Colonic mucosa (tissue), 4 donors: ENCODE measurements around the gene BRD3. TPM values are rescaled to one million over a fixed set of nuclear protein-coding genes. Genes with fewer than 3 reads are reported as not detected.

ENCODE experiments used
- DNase-seq: peaks from one replicate; pipeline ENCODE4 v3.0.0-alpha.2; 2020
- H3K27ac ChIP-seq: fragments of 200-600 bp; one replicate; pipeline ENCODE4 v1.8.0; 2021
- H3K27me3 ChIP-seq: fragments of 200-600 bp; one replicate; pipeline ENCODE4 v1.8.0; 2021
- H3K36me3 ChIP-seq: fragments of 200-600 bp; one replicate; pipeline ENCODE4 v1.8.0; 2021
- H3K4me1 ChIP-seq: fragments of 200-600 bp; one replicate; pipeline ENCODE4 v1.8.0; 2021; ENCODE audit warnings: mild to moderate bottlenecking
- H3K4me3 ChIP-seq: fragments of 200-600 bp; one replicate; pipeline ENCODE4 v1.8.0; 2021
- H3K9ac ChIP-seq, 2 donors: one replicate each; pipeline ENCODE4 v1.7.0; 2013; ENCODE audit warnings: control low read depth in 2 of 2, low read depth in 2 of 2, low read length in 2 of 2
- H3K9me3 ChIP-seq: fragments of 200-600 bp; one replicate; pipeline ENCODE4 v1.8.0; 2021
- CTCF ChIP-seq: fragments of 200-600 bp; IDR thresholded peaks from one replicate; pipeline ENCODE4 v1.8.0; 2022; ENCODE audit warnings: antibody characterized with exemption, mild to moderate bottlenecking
- intact Hi-C: fragments of 100-400 bp; cut with DNase I; formaldehyde crosslinking; loops from one replicate; pipeline ENCODE4 v1.14.1; 2022
- total RNA-seq, 2 donors: library from RNA; stranded (reverse); fragmentation: NEBNext Ultra II Directional in 1 of 2; extraction: Animal tissue kit (Norgen Biotek cat#: 25700) in 1 of 2; gene quantifications; one replicate each; pipeline ENCODE4 v1.2.1, GENCODE V29; 2021
- donor health status: healthy.
- donor health status: DM: no; HTN: no; CAD: no.
- donor health status: DM: no; HTN: no; CAD: no.

The BRD3 gene
- total RNA-seq, 2 donors from 2014 or later = 26.8 to 50.9 TPM

- no peaks in the 10 kb centered on the region for H3K27me3 ChIP-seq
- H3K4me1 ChIP-seq = peaks cover 15% of the 10 kb centered on the region
- H3K9me3 ChIP-seq = no peaks in the 10 kb centered on the region
- H3K27ac ChIP-seq = no peak overlapping the region
- intact Hi-C loops = no loop called here
- no peak for DNase-seq
- H3K36me3 ChIP-seq = peaks cover 10% of the 10 kb centered on the region
- no peak overlapping the region for H3K4me3 ChIP-seq
- no peak overlapping the region for H3K9ac ChIP-seq
- no peak for TF ChIP-seq CTCF
Observed at GRCh38 chr9:134052491-134052890, 15.3 kb downstream of the BRD3 start.

- Histone ChIP-seq H3K4me1 (peaks cover 10% of the 10 kb centered on the region), H3K9ac (no peak overlapping the region), H3K27ac (no peak overlapping the region), H3K36me3 (peaks cover 10% of the 10 kb centered on the region), H3K4me3 (no peak overlapping the region), H3K9me3 (no peaks in the 10 kb centered on the region), H3K27me3 (no peaks in the 10 kb centered on the region)
- no peak for TF ChIP-seq CTCF
- DNase-seq = no peak
- intact Hi-C loops = no loop called here
Observed at GRCh38 chr9:134051319-134051718, 16.5 kb downstream of the BRD3 start.

- Histone ChIP-seq H3K9ac (no peak overlapping the region), H3K27ac (no peak overlapping the region), H3K27me3 (no peaks in the 10 kb centered on the region), H3K36me3 (peaks cover 10% of the 10 kb centered on the region), H3K4me1 (peaks cover 4% of the 10 kb centered on the region), H3K4me3 (no peak overlapping the region), H3K9me3 (no peaks in the 10 kb centered on the region)
- intact Hi-C loops = no loop called here
- no peak for DNase-seq
- TF ChIP-seq CTCF = no peak
Observed at GRCh38 chr9:134050726-134051125, 17.1 kb downstream of the BRD3 start.

GRCh38 chr9:134049772-134050588, 17.8 kb downstream of the BRD3 start:
- H3K9me3 ChIP-seq = no peaks in the 10 kb centered on the region
- no peaks in the 10 kb centered on the region for H3K27me3 ChIP-seq
- DNase-seq = peak; percentile 69
- no peaks in the 10 kb centered on the region for H3K4me1 ChIP-seq
- no peak overlapping the region for H3K9ac ChIP-seq
- TF ChIP-seq CTCF = no peak
- no peak overlapping the region for H3K27ac ChIP-seq
- intact Hi-C loops = no loop called here
- peaks cover 10% of the 10 kb centered on the region for H3K36me3 ChIP-seq
- no peak overlapping the region for H3K4me3 ChIP-seq

- no peak for TF ChIP-seq CTCF
- Histone ChIP-seq H3K4me3 (no peak overlapping the region), H3K4me1 (no peaks in the 10 kb centered on the region), H3K27me3 (no peaks in the 10 kb centered on the region), H3K9ac (no peak overlapping the region), H3K9me3 (no peaks in the 10 kb centered on the region), H3K27ac (no peak overlapping the region), H3K36me3 (peaks cover 10% of the 10 kb centered on the region)
- intact Hi-C loops = no loop called here
- no peak for DNase-seq
Observed at GRCh38 chr9:134049236-134049635, 18.6 kb downstream of the BRD3 start.
